Activated CD4-positive, CD25-positive, alpha-beta regulatory T cell treated with anti-CD3 and anti-CD28 coated beads, Interleukin-2, amount 50 U/mL, for 16 hours (primary cell): ENCODE data around the gene NKX1-2.

Experiments
- DNase-seq: peaks from one replicate; pipeline ENCODE4 v3.0.0-alpha.2; 2020; ENCODE audit warnings: low read depth, low spot score

The NKX1-2 gene

DNA sequence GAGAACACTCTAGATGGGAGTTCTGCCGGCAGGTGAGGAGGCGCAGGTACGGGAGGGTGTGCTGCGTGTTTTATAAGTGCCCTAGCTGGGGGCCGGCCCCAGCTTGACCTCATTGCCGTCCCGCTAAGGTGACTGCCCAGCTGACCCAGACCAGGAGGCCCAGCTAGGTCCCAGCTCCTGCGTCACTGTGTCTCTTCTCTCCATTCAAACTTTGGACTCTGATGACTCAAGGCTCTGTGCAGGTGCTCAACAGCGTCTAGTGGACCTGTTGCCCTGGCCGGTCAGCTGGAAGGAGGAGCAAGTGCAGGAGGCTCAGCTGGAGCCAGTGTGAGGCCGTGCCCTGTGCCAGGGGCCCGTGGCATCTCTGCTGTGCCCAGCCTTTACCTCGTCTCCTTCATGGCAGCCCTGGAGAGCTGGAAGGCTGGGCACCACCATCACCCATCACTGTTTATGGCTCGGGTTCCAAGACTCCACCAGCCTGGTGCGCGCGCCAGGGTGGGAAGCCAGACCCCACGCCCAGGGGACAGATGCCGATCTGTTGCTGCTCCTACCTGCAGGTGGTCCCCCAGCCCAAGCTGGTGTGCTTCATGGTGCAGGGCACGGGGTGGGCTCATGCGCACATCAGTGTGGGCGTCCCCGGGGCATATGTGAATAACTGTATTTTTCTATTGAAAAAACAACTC, 26.3 kb upstream of the NKX1-2 start:
- no peak for DNase-seq

DNA sequence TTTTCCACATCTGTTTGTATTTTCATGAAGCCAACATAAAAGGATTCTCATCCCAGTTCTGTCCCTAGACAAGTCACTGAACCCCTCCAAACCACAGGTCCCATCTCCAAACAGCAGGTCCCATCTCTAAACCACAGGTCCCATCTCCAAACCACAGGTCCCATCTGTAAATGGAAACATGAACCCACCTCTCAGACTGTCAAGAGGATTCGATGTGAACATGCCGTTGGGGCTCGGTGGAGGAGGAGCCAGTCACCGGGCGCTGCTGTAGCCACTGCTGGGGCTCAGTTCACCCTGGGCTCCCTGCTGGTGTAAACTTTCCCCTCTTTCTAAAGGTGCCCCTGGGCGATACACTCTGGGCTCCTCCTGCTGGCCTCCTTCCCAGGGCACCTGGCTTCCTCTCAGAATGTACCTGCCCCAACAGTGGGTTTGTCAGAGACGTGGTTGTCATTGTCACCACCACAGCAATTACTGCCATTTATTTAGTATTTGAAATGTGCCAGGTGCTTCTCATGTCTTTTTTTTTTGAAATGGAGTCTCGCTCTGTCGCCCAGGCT, 24.8 kb upstream of the NKX1-2 start:
- DNase-seq: no peak

DNA sequence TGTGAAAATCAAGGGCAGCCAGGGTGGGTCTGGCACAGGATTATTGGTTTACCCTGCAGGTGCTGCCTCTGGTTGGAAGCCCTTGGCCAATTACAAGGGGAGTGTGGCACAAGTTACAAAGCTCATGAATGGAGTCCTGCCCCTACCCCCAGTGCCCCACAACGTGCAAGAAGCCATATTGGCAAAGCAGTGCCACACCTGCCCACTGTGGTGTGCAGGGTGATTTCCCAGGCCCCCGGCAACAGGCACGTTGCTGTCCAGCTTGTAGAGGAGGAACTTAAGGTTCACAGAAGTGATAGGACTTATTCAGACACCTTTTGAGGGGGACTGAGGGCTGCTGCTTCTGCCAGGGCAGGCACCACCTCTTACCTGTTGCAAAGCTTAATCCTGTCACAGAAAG, 23.2 kb upstream of the NKX1-2 start:
- no peak for DNase-seq

DNA sequence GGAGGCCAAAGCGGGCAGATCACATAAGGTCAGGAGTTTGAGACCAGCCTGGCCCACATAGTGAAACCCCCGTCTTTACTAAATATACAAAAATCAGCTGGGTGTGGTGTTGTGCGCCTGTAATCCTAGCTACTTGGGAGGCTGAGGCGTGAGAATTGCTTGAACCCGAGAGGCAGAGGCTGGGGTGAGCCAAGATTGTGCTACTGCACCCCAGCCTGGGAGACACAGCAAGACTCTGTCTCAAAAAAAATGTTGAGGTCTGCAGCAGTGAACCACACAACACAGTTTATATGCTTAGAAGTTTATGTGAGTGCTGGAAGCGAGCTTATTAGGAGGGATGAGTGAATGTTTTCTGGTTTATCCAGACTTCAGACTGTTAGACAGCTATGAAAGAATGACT, 22.2 kb upstream of the NKX1-2 start:
- no peak for DNase-seq

DNA sequence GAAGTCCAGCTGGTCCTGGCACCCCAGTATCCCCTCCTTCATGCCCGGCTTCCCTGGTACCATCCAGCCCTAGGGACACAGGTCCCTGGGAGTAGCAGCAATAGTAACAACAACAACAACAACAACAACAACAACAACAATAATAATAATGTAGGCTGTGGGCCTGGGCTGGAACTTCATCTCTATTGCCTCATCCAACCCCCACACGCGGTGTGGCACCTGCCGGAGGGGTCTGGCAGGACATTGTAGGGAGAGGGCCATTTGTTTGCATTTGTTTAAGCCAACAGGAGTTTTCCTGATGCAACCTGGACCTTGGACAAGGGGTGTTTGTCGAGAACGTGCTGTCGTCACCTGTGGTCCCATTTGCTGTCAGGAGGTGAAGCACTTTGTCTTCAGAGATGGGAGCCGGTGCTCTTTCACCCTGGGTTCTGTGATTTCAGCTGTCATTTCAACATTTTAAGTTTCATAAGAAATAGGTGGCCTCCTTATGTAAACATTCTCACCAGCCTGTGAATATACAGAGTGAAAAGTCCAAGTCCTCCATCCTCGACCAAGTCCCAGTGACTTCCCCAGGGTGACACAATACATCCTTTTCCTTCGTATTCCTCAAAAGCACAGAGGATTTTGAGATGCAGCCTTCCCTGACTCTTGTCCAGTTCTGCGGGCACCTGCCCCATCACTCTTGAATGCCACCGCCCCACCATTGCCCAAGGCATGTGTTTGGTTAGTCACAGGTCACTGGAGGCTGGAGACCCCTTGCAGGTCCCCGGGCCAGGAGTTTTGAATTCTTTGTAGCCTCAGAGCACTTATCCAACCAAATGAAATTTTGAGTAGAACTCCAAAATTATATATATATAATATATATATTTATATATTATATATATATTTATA, 21.0 kb upstream of the NKX1-2 start:
- DNase-seq: no peak

DNA sequence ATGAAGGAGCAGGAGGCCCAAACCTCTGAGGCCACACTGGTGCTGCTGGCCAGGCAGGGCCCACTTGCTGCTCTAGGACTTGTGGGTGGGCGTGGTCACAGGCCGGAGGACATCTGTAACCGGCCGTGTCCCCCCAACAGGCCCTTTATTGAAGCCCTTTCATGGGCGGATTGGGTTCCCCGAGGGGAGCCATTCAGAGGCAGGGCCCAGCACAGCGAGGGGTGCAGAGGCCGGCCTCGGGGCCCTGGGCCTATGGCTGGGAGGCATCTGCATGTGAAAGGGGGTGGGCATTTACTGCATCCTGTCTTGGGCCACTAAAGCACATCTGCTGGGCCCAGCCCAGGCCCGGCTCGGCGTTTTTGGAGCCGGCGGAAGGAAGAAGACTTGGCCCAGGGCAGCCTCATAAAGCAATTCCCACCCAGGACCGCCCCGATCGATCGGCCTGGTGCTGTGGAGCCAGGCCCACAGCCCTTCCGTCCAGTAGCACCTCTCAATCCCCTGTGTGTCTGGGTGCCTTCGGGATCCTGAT, 20.2 kb upstream of the NKX1-2 start:
- no peak for DNase-seq

DNA sequence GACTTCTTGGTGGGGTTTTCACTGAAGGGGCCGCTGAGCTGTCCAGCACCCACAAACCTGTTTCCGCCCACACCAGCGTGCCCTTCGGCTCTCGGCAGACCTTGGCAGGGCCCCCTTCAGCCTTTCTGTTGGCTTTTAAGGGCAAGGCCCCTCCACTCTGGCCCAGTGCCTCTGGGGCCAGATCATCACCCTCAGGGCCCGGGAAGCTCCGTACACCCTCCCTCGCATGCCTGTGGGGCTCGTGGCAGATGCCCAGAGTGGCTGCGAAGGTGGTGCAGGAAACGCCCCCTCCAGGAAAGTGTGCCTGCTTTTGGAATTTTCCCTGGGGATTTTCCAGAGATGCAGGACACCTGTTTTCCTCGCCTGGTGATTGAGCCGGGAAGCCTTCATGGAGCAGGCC, 18.8 kb upstream of the NKX1-2 start:
- DNase-seq: no peak

DNA sequence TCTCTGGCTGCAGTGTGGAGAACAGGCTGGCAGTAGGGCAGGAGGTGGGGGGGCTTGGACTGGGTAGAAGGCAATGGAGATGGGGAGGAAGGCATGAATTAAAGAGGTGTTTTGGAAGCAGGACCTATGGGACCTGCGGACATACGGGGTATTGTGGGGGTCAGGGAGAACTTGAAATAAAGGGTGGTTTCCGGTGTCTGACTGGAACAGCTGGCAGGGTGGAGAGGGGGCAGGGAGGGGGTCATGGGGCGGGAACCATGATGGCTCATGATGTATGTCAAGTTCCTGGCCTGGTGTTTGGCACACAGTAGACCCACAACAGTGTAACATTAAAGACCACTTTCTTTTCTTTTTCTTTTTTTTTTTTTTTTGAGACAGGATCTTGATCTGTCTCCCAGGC, 17.3 kb upstream of the NKX1-2 start:
- no peak for DNase-seq

DNA sequence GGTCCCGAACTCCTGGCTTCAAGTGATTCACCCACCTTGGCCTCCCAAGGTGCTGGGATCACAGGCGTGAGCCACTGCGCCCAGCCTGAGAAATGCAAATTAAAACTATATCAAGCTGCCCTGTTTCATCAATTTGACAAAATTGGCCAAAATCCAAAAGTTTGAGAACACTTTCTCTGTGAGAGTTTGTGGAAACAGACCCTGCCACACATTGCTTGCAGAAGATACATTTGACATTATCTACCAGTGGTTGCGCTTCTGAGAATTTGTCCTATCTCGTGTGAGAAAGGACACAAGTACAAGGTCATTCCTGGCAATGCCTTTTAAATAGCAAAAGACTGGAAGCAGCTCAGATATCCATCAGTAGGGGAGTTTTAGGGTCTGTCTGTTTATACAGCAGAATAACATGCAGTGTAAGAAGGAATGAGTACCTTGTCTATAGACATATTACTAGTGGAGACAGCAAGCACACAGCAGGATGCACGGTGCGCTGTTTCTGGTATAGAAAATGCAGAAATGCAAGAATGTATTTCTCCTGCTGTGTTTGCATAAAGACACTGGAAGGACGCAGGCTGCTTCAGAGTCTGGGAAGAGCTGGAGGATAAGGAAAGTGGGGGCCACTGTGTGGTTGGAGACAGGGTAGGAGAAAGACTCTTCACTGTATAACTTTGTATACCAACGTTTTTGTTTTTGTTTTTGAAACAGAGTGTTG, 16.1 kb upstream of the NKX1-2 start:
- no peak for DNase-seq

DNA sequence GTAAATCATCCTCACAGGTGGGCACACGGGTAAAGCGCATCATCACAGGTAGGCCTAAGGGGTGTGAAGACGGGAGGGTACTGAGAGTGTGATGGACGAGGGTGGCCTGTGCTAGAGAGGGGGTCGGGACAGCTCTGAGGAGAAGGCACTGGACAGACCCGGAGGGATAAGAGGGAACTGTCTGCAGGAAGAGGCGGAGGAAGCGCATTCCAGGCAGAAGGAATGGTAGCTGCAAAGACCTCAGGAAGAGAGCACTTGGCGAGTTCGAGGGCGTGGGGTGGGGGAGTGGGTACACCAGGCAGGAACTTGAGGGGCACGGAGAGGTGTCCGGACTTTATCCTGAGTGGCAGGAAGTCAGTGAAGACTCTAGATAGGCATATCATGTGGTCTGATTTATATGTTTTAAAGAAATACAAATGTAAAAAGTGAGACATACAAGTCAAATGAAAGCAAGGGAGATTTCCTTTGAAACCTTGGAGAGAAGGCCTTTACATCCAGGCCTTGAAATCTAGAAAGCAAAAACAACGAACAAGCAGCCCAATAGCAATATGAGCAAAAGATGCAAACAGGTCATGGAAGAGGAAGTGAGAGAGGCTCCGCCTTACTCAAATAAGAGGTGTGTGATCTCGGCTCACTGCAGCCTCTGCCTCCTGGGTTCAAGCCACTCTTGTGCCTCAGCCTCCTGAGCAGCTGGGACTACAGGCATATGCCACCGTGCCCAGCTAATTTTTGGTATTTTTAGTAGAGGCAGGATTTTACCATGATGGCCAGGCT, 15.4 kb upstream of the NKX1-2 start:
- no peak for DNase-seq

DNA sequence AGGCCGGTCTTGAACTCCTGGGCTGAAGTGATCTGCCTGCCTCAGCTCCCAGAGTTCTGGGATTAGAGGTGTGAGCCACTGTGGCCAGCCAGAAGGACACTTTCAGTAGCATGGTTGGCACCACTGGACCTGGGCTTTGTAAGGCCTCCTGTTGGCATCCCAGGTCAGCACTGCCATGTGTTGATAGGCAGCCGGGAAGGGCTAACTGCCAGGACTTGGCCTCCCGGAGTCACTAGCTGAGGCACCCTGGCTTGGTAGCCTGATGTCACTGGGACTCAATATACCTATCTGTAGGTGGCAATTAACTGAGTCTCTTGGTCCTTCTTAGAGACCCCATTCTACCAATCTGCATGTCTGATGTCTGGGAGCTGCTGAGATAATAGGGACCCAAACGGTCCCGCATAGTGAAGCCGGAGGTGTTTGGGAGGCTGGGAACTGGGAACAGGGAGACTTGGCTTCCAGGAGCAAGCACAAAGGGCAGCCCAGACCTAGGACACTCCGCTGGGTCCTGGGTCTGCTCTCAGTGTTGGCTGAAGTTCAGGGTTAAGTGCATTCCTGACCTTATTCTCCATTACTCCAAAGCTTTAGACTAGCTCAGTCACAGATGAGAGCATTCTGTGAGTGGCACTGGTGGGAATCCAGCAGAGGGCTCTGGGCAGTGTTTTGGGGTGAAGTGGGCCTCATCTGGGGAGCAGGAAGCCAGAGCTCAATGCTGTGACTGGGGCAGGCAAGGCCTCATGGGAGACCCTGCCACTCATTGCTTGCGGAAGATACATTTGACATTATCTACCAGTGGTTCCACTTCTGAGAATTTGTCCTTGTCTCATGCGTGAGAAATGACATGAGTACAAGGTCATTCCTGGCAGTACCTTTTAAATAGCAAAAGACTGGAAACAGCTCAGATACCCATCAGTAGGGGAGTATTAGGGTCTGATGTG, 14.5 kb upstream of the NKX1-2 start:
- DNase-seq: no peak

DNA sequence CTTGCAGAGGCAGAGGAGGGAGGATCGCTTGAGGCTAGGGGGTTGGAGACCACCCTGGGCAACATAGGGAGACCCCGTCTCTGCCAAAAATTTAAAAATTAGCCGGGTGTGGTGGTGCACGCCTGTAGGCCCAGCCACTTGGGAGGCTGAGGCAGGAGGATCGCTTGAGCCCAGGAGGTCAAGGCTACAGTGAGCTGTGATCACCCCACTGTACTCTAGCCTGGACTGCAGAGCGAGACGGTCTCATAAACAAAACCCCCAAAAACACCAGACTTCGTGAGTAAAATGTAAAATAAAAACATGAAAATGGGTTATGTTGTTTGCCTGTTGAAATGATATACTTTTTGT, 12.5 kb upstream of the NKX1-2 start:
- no peak for DNase-seq

DNA sequence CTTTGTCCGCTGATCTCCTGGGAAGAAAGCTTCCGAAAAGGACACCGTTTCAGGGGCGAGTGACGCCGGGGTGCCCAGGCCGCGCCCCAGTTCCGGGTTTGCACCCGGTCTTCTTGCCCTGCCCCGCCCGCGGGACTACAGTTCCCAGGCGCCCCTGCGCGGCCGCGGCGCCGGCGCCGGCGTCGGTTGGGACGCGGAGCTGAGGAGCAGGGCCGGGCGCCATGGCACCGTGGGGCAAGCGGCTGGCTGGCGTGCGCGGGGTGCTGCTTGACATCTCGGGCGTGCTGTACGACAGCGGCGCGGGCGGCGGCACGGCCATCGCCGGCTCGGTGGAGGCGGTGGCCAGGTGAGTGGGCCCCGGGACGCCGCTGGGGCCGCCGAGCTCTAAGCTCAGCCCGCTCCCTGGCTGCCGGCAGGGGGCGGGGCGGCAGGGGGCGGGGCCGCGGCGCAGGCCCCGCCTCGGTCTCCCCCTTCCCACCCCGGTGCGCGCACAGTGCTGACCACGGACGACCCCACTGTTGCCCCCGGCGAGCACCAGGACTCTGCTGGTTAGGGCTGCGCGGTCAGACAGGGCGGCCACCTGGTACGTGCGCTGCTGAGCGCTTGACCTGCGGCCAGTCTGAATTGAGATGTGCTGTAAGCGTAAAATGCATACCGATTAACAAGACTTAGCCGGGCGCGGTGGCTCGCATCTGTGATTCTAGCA, 12.0 kb upstream of the NKX1-2 start, which contains the start of gene LHPP:
Gene LHPP, plus strand, starts transcription at position 182 of the 706 bp plus-strand sequence. Its CDS starts 40 bp downstream, at position 222.
- DNase-seq: peak; percentile 70

DNA sequence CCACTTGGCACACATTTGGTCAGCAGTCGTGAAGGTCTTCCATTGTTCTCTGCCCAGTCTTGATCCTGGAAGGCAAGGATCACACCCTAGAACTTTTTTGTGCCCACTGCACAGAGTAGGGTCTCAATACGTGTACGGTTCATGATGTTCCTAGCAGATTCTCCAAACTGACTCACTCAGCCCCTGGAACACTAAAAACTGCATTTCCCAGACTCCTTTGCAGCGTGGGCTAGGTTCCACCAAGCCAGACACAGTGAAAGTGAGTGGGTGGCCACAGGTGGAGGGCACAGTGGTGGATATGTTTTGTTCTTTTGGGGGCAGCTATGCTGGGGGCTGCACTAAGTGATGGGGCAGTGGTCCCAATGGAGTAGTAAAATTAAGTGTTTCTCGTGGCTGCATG, 10.3 kb upstream of the NKX1-2 start:
- DNase-seq: no peak

DNA sequence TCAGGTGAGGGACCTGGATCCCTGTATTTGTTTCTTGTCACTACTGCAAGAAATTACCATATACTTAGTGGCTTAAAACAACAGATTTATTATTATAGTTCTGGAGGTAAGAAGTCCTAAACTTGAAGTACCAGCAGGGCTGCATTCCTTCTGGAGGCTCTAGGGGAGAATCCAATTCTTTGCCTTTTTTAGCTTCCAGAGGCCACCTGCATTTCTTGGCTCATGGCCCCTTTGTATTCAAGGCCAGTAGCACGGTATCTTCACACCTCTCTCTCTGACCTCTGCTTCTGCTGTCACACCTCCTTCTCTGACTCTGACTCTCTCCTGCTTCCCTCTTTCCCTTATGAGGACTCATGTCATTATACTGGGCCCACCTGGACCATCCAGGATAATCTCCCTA, 9.6 kb upstream of the NKX1-2 start:
- no peak for DNase-seq

DNA sequence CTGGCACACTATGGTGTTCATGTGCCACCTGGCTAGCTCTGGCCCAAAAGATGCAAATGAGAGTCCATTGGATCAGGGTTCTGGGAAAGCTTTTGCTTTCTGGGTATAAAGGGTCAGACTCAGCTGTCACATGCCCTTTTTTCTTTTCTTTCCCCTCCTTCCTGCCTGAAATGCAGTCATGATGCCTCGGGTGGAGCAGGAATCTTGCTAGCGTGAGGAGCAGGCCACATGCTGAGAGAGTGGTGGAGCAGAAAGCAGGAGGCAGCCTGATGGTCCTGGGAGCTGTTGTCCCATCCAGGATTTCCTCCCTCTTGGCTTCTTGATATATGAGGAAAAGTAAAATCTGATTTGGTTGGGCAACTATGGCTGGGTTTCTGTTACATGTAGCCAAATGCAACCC, 9.1 kb upstream of the NKX1-2 start:
- DNase-seq: no peak

DNA sequence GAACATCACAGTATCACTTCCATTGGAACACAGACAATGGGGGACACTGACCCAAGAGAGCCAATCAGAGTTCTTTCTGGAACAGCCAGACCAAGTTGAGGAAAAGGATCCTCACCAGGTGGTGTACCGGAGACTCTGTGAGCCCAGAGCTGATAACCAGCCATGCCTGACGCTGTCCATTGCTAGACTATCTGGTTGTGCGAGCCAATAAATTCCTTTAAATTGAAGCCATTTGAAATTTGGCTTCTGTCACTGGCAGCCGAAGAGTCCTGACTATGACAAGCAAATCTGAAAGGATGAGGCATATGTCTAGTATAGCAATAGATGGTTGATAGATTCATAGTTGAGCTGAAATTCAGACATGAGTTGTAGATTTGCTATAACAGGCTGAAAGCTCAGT, 8.6 kb upstream of the NKX1-2 start:
- no peak for DNase-seq

DNA sequence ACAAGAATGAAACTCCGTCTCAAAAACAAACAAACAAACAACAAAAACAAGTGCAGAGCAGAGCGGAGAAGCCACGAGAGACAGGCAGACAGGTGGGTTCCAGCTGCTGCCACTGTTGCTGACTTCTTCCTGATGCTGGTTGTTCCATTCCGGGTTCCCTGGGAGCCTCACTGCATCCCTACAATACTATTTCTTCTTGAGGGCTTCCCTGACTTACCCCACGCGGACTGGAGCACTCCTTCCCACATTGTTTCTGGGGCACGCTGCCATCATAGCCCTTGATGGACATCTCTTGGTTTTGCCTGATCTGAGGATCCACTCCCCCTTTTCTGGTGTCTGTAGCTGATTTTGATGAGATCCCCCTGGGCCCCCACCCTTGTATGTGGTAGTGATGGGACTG, 5.6 kb upstream of the NKX1-2 start:
- DNase-seq: no peak

DNA sequence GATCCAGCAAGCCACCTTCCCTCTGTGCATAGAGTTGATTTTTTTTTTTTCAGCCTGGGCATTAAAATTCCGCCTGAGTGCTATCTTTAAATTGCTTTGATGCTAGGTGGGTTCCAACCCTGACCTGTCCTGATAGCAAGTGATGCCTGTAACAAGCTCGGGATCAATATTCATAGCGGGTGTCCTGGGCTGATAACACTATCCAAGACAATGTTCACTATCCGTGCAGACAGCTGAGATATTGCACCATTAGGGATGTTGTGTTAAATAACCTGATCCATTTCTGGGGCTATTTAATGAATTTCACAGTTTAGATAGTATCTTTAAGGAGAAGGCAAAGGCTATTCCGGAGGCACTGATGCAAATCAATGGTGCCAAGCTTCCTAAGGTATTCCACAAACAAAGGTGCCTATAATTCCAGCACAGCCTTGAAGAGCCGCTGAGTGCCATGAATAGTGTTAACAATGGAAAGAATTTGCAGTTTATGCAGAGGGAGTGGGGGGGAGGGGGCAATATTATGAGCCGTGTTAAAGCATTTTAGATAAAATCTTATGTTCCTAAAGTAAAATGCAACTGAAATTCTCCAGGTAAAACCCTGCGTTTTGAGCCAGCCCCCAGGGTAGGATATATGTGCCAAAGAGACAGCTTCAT, 4.2 kb upstream of the NKX1-2 start:
- DNase-seq: no peak
